ENCODE measurements around the gene ARVCF.

Gene ARVCF

GRCh38 chr22:20031732-20032406 is 15.2 kb upstream of the ARVCF start:
- DNase-seq (ENCODE audit: low spot score): no peak
- FAIRE-seq: no peak

GRCh38 chr22:20029550-20030225 is 13.1 kb upstream of the ARVCF start:
- DNase-seq (ENCODE audit: low spot score): no peak
- FAIRE-seq: no peak

- DNase-seq (ENCODE audit: low spot score): no peak
- no peak for FAIRE-seq
Observed at GRCh38 chr22:20028855-20029549, 12.4 kb upstream of the ARVCF start.

GRCh38 chr22:20027966-20028854 is 11.6 kb upstream of the ARVCF start:
- no peak for FAIRE-seq
- DNase-seq (ENCODE audit: low spot score): no peak

GRCh38 chr22:20026996-20027601 is 10.5 kb upstream of the ARVCF start:
- no peak for FAIRE-seq
- no peak for DNase-seq (ENCODE audit: low spot score)

- DNase-seq (ENCODE audit: low spot score) (no peak), FAIRE-seq (no peak)
Observed at GRCh38 chr22:20026204-20026908, 9.7 kb upstream of the ARVCF start.

- no peak for FAIRE-seq
- DNase-seq (ENCODE audit: low spot score): no peak
Observed at GRCh38 chr22:20025401-20026203, 9.0 kb upstream of the ARVCF start.

GRCh38 chr22:20024650-20025397 is 8.2 kb upstream of the ARVCF start:
- DNase-seq (ENCODE audit: low spot score) (no peak), FAIRE-seq (no peak)

- FAIRE-seq (no peak), DNase-seq (ENCODE audit: low spot score) (no peak)
Observed at GRCh38 chr22:20024225-20024624, 7.6 kb upstream of the ARVCF start.

- no peak for FAIRE-seq
Observed at GRCh38 chr22:20022978-20023613, 6.5 kb upstream of the ARVCF start.

GRCh38 chr22:20022231-20022977 is 5.8 kb upstream of the ARVCF start:
- FAIRE-seq (no peak), DNase-seq (ENCODE audit: low spot score) (no peak)

More at GRCh38 chr22:20022978-20023613, 6.5 kb upstream of the ARVCF start:
- no peak for DNase-seq (ENCODE audit: low spot score)

- no peak for FAIRE-seq
- DNase-seq (ENCODE audit: low spot score): peak; percentile 25
Observed at GRCh38 chr22:20021196-20022181, 4.9 kb upstream of the ARVCF start.

GRCh38 chr22:20020533-20021195 is 4.0 kb upstream of the ARVCF start, which contains the start of gene TANGO2:
TANGO2 (plus strand) TSS chr22:20021110; CDS start chr22:20036799, 15,689 bp downstream.
- DNase-seq (ENCODE audit: low spot score) (peak; percentile 73), FAIRE-seq (no peak)

- FAIRE-seq (no peak), DNase-seq (ENCODE audit: low spot score) (no peak)
Observed at GRCh38 chr22:20019661-20020532, 3.3 kb upstream of the ARVCF start.

- FAIRE-seq: no peak
- no peak for DNase-seq (ENCODE audit: low spot score)
Observed at GRCh38 chr22:20018001-20018400, 1.4 kb upstream of the ARVCF start.

Data from RCC 7860 (cell line).